ENCODE results near the gene USP48. TPM values are rescaled to one million over a fixed set of nuclear protein-coding genes. Genes with fewer than 3 reads are reported as not detected.
"Not testable (repeated sequence)": the region's sequence is repeated elsewhere in the genome, so short reads cannot be mapped to it uniquely, and the experiment has no call there.

USP48 gene
- 100 to 1,000 TPM; 129 to 143 TPM for total RNA-seq

- H3K27me3 Mint-ChIP-seq (ENCODE audit: low read depth), result no peaks in the 10 kb centered on the region
- DNase-seq, result peak; percentile 98
These were observed at the start of gene USP48 for GRCh38 chr1:21782868-21783678. Gene USP48, minus strand, starts transcription at chr1:21783149. Its CDS starts 192 bp downstream, at chr1:21782957.

DNA sequence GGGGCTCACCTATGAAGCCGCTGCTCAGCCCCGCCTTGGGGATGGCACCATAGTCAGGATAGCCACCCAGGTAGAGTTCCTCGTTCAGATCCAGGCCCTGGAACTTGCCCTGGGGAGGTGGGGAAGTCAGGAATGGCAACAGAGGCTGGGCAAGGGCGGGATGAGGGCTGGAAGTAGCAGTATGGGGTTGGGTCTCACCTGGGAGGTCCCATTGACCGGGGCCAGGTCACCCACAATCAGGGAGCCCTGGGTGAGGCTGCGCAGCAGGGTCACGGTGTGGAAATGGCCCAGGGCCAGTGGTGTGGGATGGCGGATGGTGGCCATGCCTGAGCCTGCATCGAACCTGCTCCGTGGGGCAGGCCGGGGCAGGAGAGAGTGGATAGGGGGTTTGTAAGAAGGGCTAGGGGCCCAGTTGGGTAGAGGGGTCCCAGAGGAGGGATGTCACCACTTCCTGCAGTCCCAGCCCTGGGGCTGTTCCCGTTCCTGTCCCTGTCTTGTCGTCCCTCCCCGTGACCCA, 48.6 kb upstream of the USP48 start:
- DNase-seq (no peak), ATAC-seq (replicated peaks in 1 of 2) (no peak)
- H3K9me3 Mint-ChIP-seq, result no peaks in the 10 kb centered on the region
- no peaks in the 10 kb centered on the region for H3K27me3 Mint-ChIP-seq (ENCODE audit: low read depth)
- H3K4me3 Mint-ChIP-seq, result no peak overlapping the region
- no peak overlapping the region for H3K27ac Mint-ChIP-seq
- H3K36me3 Mint-ChIP-seq (ENCODE audit: insufficient read depth in 2 of 2), result peaks cover 2 to 11% of the 10 kb centered on the region in 2 donors
- H3K4me1 Mint-ChIP-seq (ENCODE audit: low read depth), result no peaks in the 10 kb centered on the region

More at GRCh38 chr1:21782868-21783678, at the start of gene USP48:
- H3K4me3 Mint-ChIP-seq, result peak within 1 kb of the TSS; percentile 87 to 92
- peak; percentile 78 for ATAC-seq (replicated peaks in 1 of 2)
- no peaks in the 10 kb centered on the region for H3K9me3 Mint-ChIP-seq
- H3K27ac Mint-ChIP-seq, result peak within 1 kb of the TSS; percentile 100
- peaks cover 9 to 14% of the 10 kb centered on the region in 2 donors for H3K36me3 Mint-ChIP-seq (ENCODE audit: insufficient read depth in 2 of 2)
- peaks cover 40% of the 10 kb centered on the region for H3K4me1 Mint-ChIP-seq (ENCODE audit: low read depth)

GRCh38 chr1:21830792-21831453, 48.0 kb upstream of the USP48 start:
- H3K9me3 Mint-ChIP-seq, result no peaks in the 10 kb centered on the region
- H3K4me3 Mint-ChIP-seq, result no peak overlapping the region
- no peak overlapping the region for H3K27ac Mint-ChIP-seq
- H3K36me3 Mint-ChIP-seq (ENCODE audit: insufficient read depth in 2 of 2), result peaks cover 2 to 11% of the 10 kb centered on the region in 2 donors
- H3K27me3 Mint-ChIP-seq (ENCODE audit: low read depth), result no peaks in the 10 kb centered on the region
- no peaks in the 10 kb centered on the region for H3K4me1 Mint-ChIP-seq (ENCODE audit: low read depth)
- no peak for ATAC-seq (replicated peaks in 1 of 2)
- DNase-seq, result no peak

DNA sequence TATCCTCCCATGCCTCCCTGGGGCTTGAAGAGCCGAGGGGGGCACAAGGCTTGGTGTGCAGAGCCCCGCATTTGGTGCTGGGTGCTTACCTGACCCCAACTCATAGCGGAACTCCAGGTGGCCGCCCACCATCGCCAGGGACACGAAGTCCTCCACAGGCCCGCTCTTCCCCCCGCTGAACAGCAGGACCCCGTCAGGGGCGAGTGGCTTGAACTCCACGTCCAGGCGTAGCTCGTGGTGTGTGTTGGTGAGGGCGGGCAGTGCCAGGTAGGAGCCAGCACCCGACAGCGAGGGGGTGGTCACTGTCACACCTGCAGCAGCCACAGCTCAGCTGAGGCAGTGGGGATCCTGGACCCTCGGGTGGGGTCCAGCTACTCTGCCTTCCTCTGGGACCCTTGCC, 46.3 kb upstream of the USP48 start:
- DNase-seq (no peak), ATAC-seq (replicated peaks in 1 of 2) (no peak)
- Mint-ChIP-seq H3K27ac (no peak overlapping the region), H3K9me3 (no peaks in the 10 kb centered on the region), H3K4me3 (no peak overlapping the region), H3K4me1 (ENCODE audit: low read depth) (no peaks in the 10 kb centered on the region), H3K36me3 (ENCODE audit: insufficient read depth in 2 of 2) (peaks cover 2 to 5% of the 10 kb centered on the region in 2 donors), H3K27me3 (ENCODE audit: low read depth) (no peaks in the 10 kb centered on the region)

- H3K36me3 Mint-ChIP-seq (ENCODE audit: insufficient read depth in 2 of 2), result peaks cover 2 to 3% of the 10 kb centered on the region in 2 donors
- DNase-seq (no peak), ATAC-seq (replicated peaks in 1 of 2) (no peak)
- no peaks in the 10 kb centered on the region for H3K27me3 Mint-ChIP-seq (ENCODE audit: low read depth)
- H3K9me3 Mint-ChIP-seq, result no peaks in the 10 kb centered on the region
- no peaks in the 10 kb centered on the region for H3K4me1 Mint-ChIP-seq (ENCODE audit: low read depth)
- no peak overlapping the region for H3K27ac Mint-ChIP-seq
- no peak overlapping the region for H3K4me3 Mint-ChIP-seq
These were observed 45.7 kb upstream of the USP48 start for GRCh38 chr1:21828506-21829210.

DNA sequence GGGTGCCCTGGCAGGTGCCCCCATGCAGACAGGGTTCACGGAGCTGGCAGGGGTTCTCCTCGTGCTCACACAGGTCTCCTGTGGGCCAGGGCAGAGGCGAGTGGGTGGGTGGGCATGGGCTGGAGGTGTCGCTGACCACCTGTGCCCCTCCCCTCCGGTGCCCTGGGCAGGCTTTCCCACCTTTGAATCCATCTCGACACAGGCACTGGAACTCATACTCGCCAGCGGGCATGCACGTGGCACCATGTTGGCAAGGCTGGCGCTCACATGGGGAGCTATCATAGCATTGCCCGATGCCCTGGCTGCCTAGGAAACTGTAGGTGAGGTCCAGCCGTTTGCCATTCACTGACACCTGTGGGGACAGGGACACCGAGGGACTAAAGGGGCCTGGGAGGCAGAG, 45.1 kb upstream of the USP48 start:
- no peaks in the 10 kb centered on the region for H3K9me3 Mint-ChIP-seq
- no peaks in the 10 kb centered on the region for H3K27me3 Mint-ChIP-seq (ENCODE audit: low read depth)
- DNase-seq, result no peak
- no peaks in the 10 kb centered on the region for H3K4me1 Mint-ChIP-seq (ENCODE audit: low read depth)
- H3K36me3 Mint-ChIP-seq (ENCODE audit: insufficient read depth in 2 of 2), result peaks cover 2 to 3% of the 10 kb centered on the region in 2 donors
- no peak overlapping the region for H3K4me3 Mint-ChIP-seq
- no peak for ATAC-seq (replicated peaks in 1 of 2)
- H3K27ac Mint-ChIP-seq, result no peak overlapping the region

- Mint-ChIP-seq H3K27me3 (ENCODE audit: low read depth) (no peaks in the 10 kb centered on the region), H3K27ac (no peak overlapping the region), H3K4me3 (no peak overlapping the region), H3K36me3 (ENCODE audit: insufficient read depth in 2 of 2) (no peaks in the 10 kb centered on the region), H3K4me1 (ENCODE audit: low read depth) (no peaks in the 10 kb centered on the region), H3K9me3 (no peaks in the 10 kb centered on the region)
- ATAC-seq (replicated peaks in 1 of 2), result no peak
- DNase-seq, result no peak
These were observed 44.3 kb upstream of the USP48 start for GRCh38 chr1:21827141-21827679.

DNA sequence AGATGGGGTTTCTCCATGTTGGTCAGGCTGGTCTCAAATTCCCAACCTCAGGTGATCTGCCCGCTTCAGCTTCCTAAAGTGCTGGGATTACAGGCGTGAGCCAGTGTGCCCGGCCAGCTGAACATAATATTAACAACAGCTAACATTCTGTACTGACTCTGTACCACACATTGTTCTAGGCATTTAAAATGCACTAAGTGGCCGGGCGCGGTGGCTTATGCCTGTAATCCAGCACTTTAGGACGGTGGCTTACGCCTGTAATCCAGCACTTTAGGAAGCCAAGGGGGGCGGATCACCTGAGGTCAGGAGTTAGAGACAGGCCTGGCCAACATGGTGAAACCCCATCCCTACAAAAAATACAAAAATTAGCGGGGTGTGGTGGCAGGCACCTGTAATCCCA, 43.7 kb upstream of the USP48 start:
- not testable (repeated sequence) for H3K4me1 Mint-ChIP-seq (ENCODE audit: low read depth); H3K27me3 Mint-ChIP-seq (ENCODE audit: low read depth); H3K4me3 Mint-ChIP-seq; ATAC-seq (replicated peaks in 1 of 2); H3K27ac Mint-ChIP-seq; H3K9me3 Mint-ChIP-seq; H3K36me3 Mint-ChIP-seq (ENCODE audit: insufficient read depth in 2 of 2); DNase-seq

DNA sequence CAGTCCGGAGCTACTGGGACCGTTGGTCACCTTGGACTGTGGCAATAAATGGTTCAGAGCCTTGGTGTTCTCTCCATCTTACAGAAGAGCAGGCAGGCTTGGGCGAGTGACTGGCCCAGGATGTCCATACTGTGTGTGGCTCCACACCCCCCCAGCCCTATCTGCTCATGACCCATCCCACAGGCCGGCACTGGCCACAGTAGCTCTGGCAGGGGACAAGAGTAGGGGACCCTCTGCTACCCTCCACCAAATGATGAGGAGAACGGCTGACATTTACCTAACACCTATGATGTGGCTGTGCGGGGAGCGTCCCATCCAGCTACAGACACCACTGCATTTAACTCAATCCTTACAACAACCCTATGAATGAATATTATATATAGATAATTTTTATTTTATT, 42.4 kb upstream of the USP48 start:
- Mint-ChIP-seq H3K36me3 (ENCODE audit: insufficient read depth in 2 of 2) (no peaks in the 10 kb centered on the region), H3K9me3 (no peaks in the 10 kb centered on the region), H3K27ac (no peak overlapping the region), H3K27me3 (ENCODE audit: low read depth) (no peaks in the 10 kb centered on the region), H3K4me1 (ENCODE audit: low read depth) (no peaks in the 10 kb centered on the region), H3K4me3 (no peak overlapping the region)
- DNase-seq (no peak), ATAC-seq (replicated peaks in 1 of 2) (no peak)

GRCh38 chr1:21824926-21825325, 42.0 kb upstream of the USP48 start:
- Mint-ChIP-seq H3K4me1 (ENCODE audit: low read depth) (no peaks in the 10 kb centered on the region), H3K36me3 (ENCODE audit: insufficient read depth in 2 of 2) (no peaks in the 10 kb centered on the region), H3K4me3 (no peak overlapping the region), H3K27ac (no peak overlapping the region), H3K27me3 (ENCODE audit: low read depth) (no peaks in the 10 kb centered on the region), H3K9me3 (no peaks in the 10 kb centered on the region)
- no peak for DNase-seq
- no peak for ATAC-seq (replicated peaks in 1 of 2)

GRCh38 chr1:21823980-21824702, 41.2 kb upstream of the USP48 start:
- no peak for DNase-seq
- no peak overlapping the region for H3K27ac Mint-ChIP-seq
- no peaks in the 10 kb centered on the region for H3K27me3 Mint-ChIP-seq (ENCODE audit: low read depth)
- H3K4me1 Mint-ChIP-seq (ENCODE audit: low read depth), result no peaks in the 10 kb centered on the region
- H3K36me3 Mint-ChIP-seq (ENCODE audit: insufficient read depth in 2 of 2), result no peaks in the 10 kb centered on the region
- H3K9me3 Mint-ChIP-seq, result no peaks in the 10 kb centered on the region
- ATAC-seq (replicated peaks in 1 of 2), result no peak
- H3K4me3 Mint-ChIP-seq, result no peak overlapping the region

GRCh38 chr1:21823206-21823979, 40.4 kb upstream of the USP48 start:
- Mint-ChIP-seq H3K36me3 (ENCODE audit: insufficient read depth in 2 of 2) (no peaks in the 10 kb centered on the region), H3K4me3 (no peak overlapping the region), H3K27me3 (ENCODE audit: low read depth) (no peaks in the 10 kb centered on the region), H3K4me1 (ENCODE audit: low read depth) (no peaks in the 10 kb centered on the region), H3K9me3 (no peaks in the 10 kb centered on the region), H3K27ac (no peak overlapping the region)
- ATAC-seq (replicated peaks in 1 of 2), result no peak
- DNase-seq, result no peak

All from activated T-cell treated with anti-CD3 and anti-CD28 coated beads, Interleukin-2, amount 50 U/mL, for 72 hours (primary cell).